UCSD-AML1 (cell line): ENCODE data around the gene SCYL3.
"Not testable (repeated sequence)": the region's sequence is repeated elsewhere in the genome, so short reads cannot be mapped to it uniquely, and the experiment has no call there.

Experiments used
- DNase-seq: peaks from one replicate; lab custom pipeline; 2025; ENCODE audit not compliant: unreplicated experiment; lab: John Stamatoyannopoulos, UW

The SCYL3 gene

GRCh38 chr1:169829671-169830070 lies 64.0 kb downstream of the SCYL3 start:
- DNase-seq, result no peak

GRCh38 chr1:169824153-169824552 lies 69.5 kb downstream of the SCYL3 start:
- DNase-seq, result no peak

GRCh38 chr1:169821500-169821899 lies 72.2 kb downstream of the SCYL3 start:
- no peak for DNase-seq

- no peak for DNase-seq
Observed at GRCh38 chr1:169816617-169817016, 77.1 kb downstream of the SCYL3 start.

GRCh38 chr1:169814265-169814664 lies 79.4 kb downstream of the SCYL3 start:
- DNase-seq, result no peak

- no peak for DNase-seq
Observed at GRCh38 chr1:169812131-169812530, 81.6 kb downstream of the SCYL3 start.

GRCh38 chr1:169811418-169812035 lies 82.2 kb downstream of the SCYL3 start:
- not testable (repeated sequence) for DNase-seq

GRCh38 chr1:169809370-169810095 lies 84.2 kb downstream of the SCYL3 start:
- DNase-seq, result no peak

GRCh38 chr1:169804941-169805340 lies 88.8 kb downstream of the SCYL3 start:
- no peak for DNase-seq

GRCh38 chr1:169802888-169803287 lies 90.8 kb downstream of the SCYL3 start:
- no peak for DNase-seq
